HG02938 (cell line): ENCODE data around the gene DYRK1A.

Experiments used
- ATAC-seq: cut with Tn5 transposase; IDR thresholded peaks from one replicate; pipeline ENCODE4 v1.9.1; 2021; ENCODE audit warnings: mild to moderate bottlenecking, moderate library complexity; ENCODE audit not compliant: unreplicated experiment

The DYRK1A gene

GRCh38 chr21:37443683-37444082 is 77.1 kb downstream of the DYRK1A start:
- ATAC-seq = no peak

- no peak for ATAC-seq
Measured at GRCh38 chr21:37445228-37445627, 78.7 kb downstream of the DYRK1A start.

GRCh38 chr21:37446552-37446951 is 80.0 kb downstream of the DYRK1A start:
- no peak for ATAC-seq

DNA sequence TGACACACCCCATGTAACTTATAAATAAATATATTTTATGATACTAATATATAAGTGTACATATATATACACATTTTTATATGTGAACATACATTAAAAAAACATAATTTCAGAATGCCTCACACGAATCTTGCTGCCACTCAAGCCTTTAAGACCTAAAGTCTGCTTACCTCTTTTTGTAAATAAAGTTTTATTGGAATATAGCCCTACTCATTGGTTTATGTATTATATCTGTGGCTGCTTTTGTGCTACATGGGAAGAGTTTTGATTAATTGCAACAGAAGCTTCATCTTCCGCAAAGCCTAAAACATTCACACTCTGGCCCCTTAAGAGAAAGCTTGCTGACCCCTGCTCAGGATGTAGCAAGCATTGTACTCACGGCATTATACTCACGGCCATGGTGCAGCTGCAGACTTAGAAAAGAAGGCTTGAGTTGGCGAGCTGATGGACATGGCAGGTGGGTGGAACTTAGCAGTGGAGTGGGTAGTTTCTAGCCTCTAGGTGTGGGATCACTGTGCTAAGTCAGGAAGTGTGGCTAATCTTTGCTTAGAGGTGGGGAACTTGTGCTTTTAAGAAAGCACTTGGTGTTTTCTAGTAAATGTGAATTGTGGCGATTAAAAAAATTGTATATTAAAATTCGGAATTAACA is 80.8 kb downstream of the DYRK1A start:
- ATAC-seq = no peak

- ATAC-seq = no peak
Measured at GRCh38 chr21:37449302-37449937, 82.8 kb downstream of the DYRK1A start.

- no peak for ATAC-seq
Measured at GRCh38 chr21:37450445-37450941, 83.9 kb downstream of the DYRK1A start.

GRCh38 chr21:37451446-37451845 is 84.9 kb downstream of the DYRK1A start:
- ATAC-seq = no peak

- no peak for ATAC-seq
Measured at GRCh38 chr21:37452227-37452626, 85.7 kb downstream of the DYRK1A start.

DNA sequence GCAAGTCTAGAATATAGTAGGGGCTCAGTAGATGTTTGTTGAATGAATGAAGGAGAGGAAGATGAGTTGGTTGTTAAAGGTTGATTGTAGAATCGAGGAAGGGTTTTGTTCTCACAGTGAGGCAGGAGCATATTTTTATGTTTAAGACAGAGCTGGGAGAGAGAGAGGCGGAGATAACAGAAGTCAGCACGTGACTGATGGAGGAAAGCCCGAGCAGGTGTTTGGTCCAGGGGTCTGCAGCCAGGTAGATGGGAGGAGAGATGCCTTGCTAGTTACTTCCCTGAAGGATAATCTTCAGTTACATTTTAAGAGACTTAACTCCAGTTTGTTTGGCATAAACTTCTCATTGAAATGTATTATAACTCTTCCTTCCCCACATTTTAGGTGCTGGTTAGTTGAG is 86.8 kb downstream of the DYRK1A start:
- no peak for ATAC-seq

DNA sequence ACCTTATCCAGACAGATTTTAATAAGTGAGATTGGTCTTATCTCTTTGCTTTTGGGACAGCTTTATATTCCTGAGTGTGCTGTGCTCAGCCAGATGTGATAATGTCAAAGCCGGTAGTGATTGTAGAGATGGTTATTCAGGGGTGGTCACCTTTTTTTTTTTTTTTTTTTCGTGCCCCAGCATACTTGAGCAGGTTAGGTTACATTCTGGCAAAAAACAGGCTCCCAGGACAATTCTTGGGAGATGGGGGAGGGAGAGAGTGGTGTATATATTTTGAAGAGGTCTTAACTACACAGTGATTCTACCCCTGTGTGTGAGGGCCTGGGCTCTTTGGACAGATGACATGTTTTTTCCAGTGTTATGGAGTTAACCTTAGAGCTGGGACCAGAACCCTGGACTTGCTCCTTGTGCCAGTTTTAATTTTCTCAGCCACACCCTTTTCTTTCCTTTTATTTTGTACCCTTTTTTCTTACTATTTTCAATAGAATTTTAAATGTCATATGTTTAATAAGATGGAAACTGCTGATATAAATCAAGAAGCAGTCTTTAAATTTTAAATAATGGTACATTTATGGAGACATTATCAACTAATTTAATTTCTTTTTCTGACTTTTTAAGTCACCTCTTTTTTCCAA is 88.4 kb downstream of the DYRK1A start:
- ATAC-seq = no peak

- no peak for ATAC-seq
Measured at GRCh38 chr21:37455504-37455911, 88.9 kb downstream of the DYRK1A start.

GRCh38 chr21:37458669-37459276 is 92.2 kb downstream of the DYRK1A start:
- no peak for ATAC-seq

- no peak for ATAC-seq
Measured at GRCh38 chr21:37459575-37459974, 93.0 kb downstream of the DYRK1A start.

DNA sequence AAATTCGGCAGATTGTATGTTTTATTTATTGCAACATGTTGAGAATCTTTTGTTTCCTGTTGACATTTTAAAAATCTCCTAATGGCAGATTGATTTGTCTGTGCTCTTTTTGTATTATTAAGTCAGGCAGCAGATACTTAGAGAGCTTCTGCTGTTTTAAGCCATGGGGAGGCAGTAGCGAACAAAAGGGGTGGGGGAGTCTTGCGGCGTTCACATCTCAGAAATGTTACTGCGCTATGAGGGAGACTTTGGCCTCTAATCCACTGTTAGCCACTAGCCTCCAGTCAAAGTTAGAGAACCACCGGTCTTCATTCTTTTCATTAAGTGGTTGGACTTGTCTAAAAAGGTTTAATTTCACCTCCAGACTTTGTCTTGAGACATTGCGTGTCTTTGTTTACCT is 93.6 kb downstream of the DYRK1A start:
- no peak for ATAC-seq

GRCh38 chr21:37461479-37461878 is 94.9 kb downstream of the DYRK1A start:
- ATAC-seq = no peak

DNA sequence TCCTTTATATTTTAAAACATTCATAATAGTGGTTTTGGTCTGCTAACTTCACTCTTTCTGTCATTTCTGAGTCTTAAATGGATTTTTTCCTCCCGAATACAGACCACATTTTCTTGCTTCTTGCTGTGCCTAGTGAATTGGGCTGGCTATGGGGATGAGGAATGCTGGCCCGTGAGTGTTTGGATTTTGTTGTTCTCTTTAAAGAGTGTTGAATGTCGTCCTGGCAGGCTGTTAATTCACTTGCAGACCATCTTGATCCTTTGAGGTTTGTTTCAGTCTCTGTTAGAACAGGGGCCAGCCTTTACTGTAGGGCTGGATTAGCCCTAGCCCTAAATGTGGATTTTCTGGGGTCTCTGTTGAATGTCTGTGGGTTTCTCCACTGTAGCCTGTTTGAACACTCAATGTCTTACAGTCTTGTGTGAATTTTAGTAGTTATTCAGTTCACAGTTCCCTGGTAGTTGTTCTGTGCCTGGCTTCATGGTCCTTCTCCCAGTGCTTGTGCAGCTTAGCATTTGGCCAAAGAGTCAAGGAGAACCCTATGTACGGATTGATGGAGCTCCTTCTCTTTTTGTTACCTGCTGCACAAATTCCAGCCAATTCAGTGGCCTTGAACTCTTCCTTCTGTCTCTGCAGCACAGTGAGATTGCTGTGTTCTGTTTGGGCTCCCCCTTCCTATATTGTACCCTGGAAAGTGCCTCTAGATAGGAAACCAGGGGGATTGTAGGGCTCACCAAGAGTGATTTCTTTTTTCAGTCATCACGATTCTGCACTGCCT is 95.7 kb downstream of the DYRK1A start:
- no peak for ATAC-seq

GRCh38 chr21:37463083-37463801 is 96.7 kb downstream of the DYRK1A start:
- ATAC-seq = no peak

GRCh38 chr21:37467082-37467481 is 100.5 kb downstream of the DYRK1A start:
- no peak for ATAC-seq

GRCh38 chr21:37468909-37469308 is 102.3 kb downstream of the DYRK1A start:
- no peak for ATAC-seq

GRCh38 chr21:37469441-37469840 is 102.9 kb downstream of the DYRK1A start:
- ATAC-seq = no peak
